ENCODE data around the gene STPG2.
"Not testable (repeated sequence)": the region's sequence is repeated elsewhere in the genome, so short reads cannot be mapped to it uniquely, and the experiment has no call there.

Gene STPG2

GRCh38 chr4:97639961-97640360 lies 503.3 kb downstream of the STPG2 start:
- no peak for DNase-seq (ENCODE audit: low read depth in 2 of 2)

- DNase-seq (ENCODE audit: low read depth in 2 of 2), result not testable (repeated sequence)
Observed at GRCh38 chr4:97633831-97634230, 509.4 kb downstream of the STPG2 start.

DNA sequence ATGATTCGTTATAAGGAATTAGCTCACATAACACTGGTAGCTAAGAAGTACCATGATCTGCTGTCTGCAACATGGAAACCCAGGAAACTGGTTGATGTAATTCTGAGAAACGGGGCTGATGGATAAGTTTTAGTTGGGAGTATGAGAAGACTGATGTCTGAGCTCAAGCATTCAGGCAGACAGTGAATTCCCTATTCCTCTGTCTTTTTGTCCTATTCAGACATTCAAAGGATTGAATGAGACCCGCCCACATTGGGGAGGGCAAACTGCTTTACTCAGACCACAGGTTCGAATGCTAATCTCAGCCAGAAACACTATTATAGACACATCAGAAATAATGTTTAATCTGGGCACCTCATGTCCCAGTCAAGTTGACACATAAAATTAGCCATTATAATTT lies 515.5 kb downstream of the STPG2 start:
- DNase-seq (ENCODE audit: low read depth in 2 of 2), result no peak

DNA sequence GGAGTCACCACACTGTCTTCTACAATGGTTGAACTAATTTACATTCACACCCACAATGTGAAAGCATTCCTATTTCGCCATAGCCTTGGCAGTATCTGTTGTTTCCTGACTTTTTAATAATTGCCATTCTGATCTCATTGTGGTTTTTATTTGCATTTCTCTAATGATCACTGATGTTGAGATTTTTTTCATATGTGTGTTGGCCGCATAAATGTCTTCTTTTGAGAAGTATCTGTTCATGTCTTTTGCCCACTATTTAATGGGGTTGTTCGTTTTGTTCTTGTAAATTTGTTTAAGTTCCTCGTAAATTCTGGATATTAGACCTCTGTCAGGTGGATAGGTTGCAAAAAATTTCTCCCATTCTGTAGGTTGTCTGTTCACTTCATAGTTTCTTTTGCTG lies 519.1 kb downstream of the STPG2 start:
- no peak for DNase-seq (ENCODE audit: low read depth in 2 of 2)

GRCh38 chr4:97605932-97606331 lies 537.3 kb downstream of the STPG2 start:
- no peak for DNase-seq (ENCODE audit: low read depth in 2 of 2)

- DNase-seq (ENCODE audit: low read depth in 2 of 2), result no peak
Observed at GRCh38 chr4:97593248-97593647, 550.0 kb downstream of the STPG2 start.

DNA sequence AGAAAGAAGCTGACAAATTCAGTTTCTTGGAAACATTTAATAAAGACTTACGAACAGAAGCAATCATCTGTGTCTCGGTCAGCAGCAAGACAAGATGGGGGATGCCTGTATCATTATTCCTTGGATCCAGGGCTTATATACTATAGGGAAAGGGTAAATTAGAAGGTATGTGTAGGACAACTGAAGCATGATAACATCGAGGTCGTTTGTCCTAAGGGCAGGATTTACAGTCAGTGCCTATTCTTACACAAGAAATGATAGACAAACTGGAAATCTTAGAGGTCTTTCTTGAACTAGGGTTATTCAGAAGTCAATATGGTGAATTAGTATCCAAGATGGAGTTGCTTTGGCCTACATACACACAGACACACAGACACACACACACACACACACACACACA lies 553.0 kb downstream of the STPG2 start:
- no peak for DNase-seq (ENCODE audit: low read depth in 2 of 2)

GRCh38 chr4:97589481-97590196 lies 553.6 kb downstream of the STPG2 start:
- no peak for DNase-seq (ENCODE audit: low read depth in 2 of 2)

DNA sequence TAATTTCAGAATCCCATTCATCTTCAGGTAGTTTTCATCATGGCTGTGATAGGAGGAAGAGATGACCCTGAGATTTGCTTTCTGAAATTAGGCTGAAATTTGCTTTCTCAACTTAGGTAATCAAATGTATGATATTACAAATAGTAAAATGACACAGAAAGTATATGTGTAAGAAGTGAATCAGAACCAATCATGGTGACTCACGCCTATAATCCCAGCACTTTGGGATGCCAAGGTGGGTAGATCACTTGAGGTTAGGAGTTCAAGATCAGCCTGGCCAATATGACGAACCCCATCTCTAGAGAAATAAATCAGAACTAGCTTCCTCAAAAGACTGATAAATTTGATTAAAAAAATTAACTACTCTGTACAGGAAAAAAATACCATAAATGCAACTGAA lies 555.4 kb downstream of the STPG2 start:
- no peak for DNase-seq (ENCODE audit: low read depth in 2 of 2)

DNA sequence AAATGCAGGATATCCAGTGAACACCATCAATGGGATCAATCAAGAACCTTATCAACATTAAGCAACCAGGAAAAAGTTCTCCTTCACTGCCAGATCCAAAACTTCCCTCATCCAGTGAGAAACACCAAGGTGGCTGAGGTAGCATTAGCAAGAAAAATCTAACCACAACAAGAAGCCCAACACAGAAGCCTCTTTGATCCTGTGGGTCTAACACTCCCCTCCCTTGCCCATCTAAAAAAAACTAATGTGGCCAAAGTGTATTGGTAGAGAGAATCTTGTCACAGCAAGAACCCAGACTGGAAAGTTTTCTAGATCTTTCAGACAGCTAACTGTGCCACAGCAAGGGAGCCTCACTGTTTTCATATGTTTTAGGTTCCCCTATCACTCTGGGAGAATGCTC lies 558.0 kb downstream of the STPG2 start:
- no peak for DNase-seq (ENCODE audit: low read depth in 2 of 2)

- no peak for DNase-seq (ENCODE audit: low read depth in 2 of 2)
Observed at GRCh38 chr4:97582890-97583289, 560.4 kb downstream of the STPG2 start.

DNA sequence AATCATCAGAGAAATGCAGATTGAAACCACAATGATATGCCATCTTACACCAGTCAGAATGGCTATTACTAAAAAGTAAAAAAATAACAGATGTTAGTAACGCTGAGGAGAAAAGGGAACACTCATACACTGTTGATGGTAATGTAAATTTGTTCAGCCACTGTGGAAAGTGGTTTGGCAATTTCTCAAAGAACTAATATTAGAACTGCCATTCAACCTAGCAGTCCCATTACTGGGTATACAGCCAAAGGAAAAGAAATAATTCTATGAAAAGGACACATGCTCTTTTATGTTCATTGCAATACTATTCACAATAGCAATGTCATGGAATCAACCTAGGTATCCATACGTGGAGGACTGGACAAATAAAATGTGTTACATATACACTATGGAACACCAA lies 566.3 kb downstream of the STPG2 start:
- DNase-seq (ENCODE audit: low read depth in 2 of 2), result no peak

DNA sequence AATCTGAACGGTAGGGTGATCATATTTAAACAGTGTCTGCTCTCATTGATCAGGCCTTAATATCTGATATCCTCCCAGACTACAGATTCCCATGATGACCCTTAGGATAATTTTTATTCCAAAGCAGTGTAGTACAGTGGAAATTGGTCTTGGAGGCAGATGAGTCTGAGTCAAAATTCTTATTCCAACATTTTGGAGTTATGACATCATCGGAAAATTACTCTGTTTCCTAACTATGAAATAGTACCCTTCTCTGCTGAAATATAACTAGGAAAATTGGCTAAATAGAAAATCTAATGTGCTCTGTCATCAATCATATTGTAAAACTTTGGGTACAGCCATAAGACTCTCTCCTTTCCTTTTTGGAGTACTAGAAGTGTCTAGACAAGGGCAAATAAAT lies 583.3 kb downstream of the STPG2 start:
- DNase-seq (ENCODE audit: low read depth in 2 of 2), result no peak

GRCh38 chr4:97558204-97558778 lies 585.0 kb downstream of the STPG2 start:
- no peak for DNase-seq (ENCODE audit: low read depth in 2 of 2)

GRCh38 chr4:97550637-97551036 lies 592.6 kb downstream of the STPG2 start:
- not testable (repeated sequence) for DNase-seq (ENCODE audit: low read depth in 2 of 2)

DNA sequence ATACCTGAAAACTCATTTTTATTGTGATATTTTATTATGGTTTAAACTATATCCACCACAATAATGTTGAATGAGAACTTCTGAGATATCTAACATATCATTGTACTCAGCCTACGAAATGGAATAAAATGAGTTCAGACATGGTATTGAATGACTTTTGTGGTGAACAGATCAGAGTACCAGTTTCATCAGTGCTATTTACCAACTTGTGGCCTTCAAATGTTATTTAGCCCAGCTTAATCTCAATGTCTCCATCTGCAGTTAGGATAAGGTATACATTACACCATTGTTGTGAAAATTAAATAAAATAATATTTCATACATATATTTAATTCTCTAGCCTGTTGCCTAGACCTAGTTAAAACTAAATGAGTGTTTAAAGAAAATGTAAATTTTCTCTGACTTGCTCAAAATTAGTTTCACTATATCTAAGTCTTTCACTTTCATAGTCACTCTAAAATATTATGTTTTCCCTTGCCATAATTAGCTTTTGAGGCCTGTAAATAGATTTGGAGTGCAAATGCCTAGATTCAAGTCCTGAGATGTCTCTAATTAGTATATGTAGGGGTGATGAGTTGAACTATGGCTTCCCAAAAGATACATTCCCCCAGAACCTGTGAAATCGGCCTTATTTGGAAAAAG lies 594.2 kb downstream of the STPG2 start:
- DNase-seq (ENCODE audit: low read depth in 2 of 2), result no peak

GRCh38 chr4:97548186-97548585 lies 595.1 kb downstream of the STPG2 start:
- DNase-seq (ENCODE audit: low read depth in 2 of 2), result no peak

- no peak for DNase-seq (ENCODE audit: low read depth in 2 of 2)
Observed at GRCh38 chr4:97531351-97531750, 611.9 kb downstream of the STPG2 start.

- no peak for DNase-seq (ENCODE audit: low read depth in 2 of 2)
Observed at GRCh38 chr4:97530676-97531075, 612.6 kb downstream of the STPG2 start.

DNA sequence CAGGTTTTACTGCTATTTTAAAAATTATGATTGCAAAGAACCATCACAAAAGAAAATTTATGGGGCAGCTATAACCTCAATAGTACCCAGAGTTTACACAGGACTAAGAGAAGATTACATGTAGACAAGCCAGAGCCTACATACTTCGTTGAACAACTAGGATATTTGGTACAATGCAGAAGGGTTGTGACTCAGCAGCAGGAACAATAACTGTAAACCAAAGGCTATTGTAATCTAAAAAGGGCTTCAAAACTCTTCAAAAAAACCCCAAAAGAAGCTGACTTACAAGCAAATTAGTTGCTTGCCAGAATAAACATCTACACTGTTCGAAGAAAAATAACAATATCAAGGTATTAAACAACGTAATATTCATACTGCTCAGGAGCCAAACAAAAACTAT lies 618.0 kb downstream of the STPG2 start:
- DNase-seq (ENCODE audit: low read depth in 2 of 2), result no peak

DNA sequence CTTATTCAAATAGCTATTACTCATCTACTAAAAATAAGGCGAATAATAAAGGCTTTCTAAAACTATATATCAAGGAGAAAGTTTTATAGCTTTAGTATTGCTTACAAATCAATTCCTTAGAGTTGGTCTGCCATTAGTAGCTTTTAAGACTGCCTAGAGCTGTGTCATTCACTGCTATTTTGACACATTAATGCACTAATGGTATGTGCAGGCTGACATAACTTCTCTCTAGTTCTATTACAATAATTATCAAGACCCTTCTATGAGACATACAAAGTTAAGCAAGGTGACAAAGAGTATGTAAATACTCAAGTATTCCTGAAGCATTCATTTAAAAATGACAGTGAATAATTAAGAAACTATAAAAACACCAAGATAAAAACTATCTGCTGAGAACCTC lies 625.3 kb downstream of the STPG2 start:
- DNase-seq (ENCODE audit: low read depth in 2 of 2), result no peak

GRCh38 chr4:97513917-97514316 lies 629.4 kb downstream of the STPG2 start:
- no peak for DNase-seq (ENCODE audit: low read depth in 2 of 2)

All from stimulated activated CD4-positive, alpha-beta T cell treated with anti-CD3 and anti-CD28 coated beads, Interleukin-12 subunit alpha, Interleukin-12 subunit beta, amount 100 ng/mL, for 24 hours (primary cell).